PFSK-1 (cell line): ENCODE data around the gene FUT7.

Experiments used
- FOXP2 ChIP-seq: optimal IDR thresholded peaks from 2 replicates; pipeline ENCODE3; 2011; ENCODE audit warnings: borderline replicate concordance, control low read depth, inconsistent platforms; ENCODE audit not compliant: insufficient read depth; ENCODE audit errors: extremely low read length, extremely low read depth
- POLR2AphosphoS5 ChIP-seq: IDR thresholded peaks from 2 replicates; pipeline ENCODE4 v1.6.1; 2012; ENCODE audit warnings: low read depth, mild to moderate bottlenecking, control low read depth, low read length, moderate library complexity
- SIN3A ChIP-seq: IDR thresholded peaks from 2 replicates; pipeline ENCODE4 v1.6.1; 2012; ENCODE audit warnings: mild to moderate bottlenecking, low read length, moderate library complexity, borderline replicate concordance; ENCODE audit not compliant: insufficient read depth
- TAF1 ChIP-seq: IDR thresholded peaks from 2 replicates; pipeline ENCODE4 v1.6.1; 2012; ENCODE audit warnings: low read length, control low read depth, borderline replicate concordance; ENCODE audit not compliant: insufficient read depth
- TF ChIP-seq, protein P1 (sequence below), 2 experiments: IDR thresholded peaks; 2 replicates each; pipeline versions ENCODE4 v1.6.1 to v1.8.0; 2011 to 2012; ENCODE audit warnings: low read depth in 2 of 2, low read length in 2 of 2, control low read depth in 1 of 2, inconsistent platforms in 1 of 2, mild to moderate bottlenecking in 1 of 2, moderate library complexity in 1 of 2; ENCODE audit not compliant: insufficient read depth in 1 of 2

Gene FUT7

DNA sequence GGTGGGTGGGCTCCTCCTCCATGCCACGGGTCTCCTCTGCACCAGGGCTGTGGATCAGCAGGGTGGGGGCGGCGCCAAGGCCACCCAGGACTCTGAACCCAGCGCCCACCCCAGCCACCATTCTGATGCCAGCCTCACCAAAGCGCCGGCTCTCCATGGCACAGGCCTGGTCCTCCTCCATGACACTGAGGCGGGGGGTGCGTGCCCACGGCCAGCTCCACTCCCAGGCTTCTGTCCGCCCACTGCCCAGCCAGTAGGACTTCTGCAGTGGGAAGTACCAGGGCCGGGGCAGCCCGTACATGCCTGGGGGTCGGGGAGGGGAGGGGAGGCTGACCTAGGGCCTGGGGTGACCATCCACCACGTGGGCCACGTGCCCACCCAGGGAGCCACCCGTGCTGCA, 15.5 kb downstream of the FUT7 start:
- TF ChIP-seq POLR2AphosphoS5 (no peak), TAF1 (no peak), SIN3A (no peak), FOXP2 (no peak)
- TF ChIP-seq, protein P1, sequence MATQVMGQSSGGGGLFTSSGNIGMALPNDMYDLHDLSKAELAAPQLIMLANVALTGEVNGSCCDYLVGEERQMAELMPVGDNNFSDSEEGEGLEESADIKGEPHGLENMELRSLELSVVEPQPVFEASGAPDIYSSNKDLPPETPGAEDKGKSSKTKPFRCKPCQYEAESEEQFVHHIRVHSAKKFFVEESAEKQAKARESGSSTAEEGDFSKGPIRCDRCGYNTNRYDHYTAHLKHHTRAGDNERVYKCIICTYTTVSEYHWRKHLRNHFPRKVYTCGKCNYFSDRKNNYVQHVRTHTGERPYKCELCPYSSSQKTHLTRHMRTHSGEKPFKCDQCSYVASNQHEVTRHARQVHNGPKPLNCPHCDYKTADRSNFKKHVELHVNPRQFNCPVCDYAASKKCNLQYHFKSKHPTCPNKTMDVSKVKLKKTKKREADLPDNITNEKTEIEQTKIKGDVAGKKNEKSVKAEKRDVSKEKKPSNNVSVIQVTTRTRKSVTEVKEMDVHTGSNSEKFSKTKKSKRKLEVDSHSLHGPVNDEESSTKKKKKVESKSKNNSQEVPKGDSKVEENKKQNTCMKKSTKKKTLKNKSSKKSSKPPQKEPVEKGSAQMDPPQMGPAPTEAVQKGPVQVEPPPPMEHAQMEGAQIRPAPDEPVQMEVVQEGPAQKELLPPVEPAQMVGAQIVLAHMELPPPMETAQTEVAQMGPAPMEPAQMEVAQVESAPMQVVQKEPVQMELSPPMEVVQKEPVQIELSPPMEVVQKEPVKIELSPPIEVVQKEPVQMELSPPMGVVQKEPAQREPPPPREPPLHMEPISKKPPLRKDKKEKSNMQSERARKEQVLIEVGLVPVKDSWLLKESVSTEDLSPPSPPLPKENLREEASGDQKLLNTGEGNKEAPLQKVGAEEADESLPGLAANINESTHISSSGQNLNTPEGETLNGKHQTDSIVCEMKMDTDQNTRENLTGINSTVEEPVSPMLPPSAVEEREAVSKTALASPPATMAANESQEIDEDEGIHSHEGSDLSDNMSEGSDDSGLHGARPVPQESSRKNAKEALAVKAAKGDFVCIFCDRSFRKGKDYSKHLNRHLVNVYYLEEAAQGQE (IDR thresholded peaks at IDR 0.05; ENCODE audit: insufficient read depth in 1 of 2, low read depth in 2 of 2, low read length in 2 of 2) = no peak

DNA sequence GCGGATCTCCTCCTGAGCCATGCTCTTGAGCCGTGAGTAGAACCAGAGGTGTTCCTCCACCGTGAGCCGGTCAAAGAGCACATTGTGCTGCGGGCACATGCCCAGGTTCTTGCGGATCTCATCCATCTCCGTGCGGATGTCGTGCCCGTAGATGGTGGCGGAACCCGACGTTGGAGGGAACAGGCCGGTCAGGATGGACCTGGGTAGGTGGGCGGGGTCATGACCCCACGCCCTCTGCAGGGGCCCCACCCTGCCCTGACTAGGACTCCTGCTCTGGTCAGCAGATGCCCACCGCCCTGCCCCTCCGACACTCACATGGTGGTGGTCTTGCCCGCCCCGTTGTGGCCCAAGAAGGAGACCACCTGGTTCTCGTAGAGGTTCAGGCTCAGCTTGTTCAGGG, 15.9 kb downstream of the FUT7 start:
- TF ChIP-seq, protein P1 (IDR thresholded peaks at IDR 0.05; ENCODE audit: insufficient read depth in 1 of 2, low read depth in 2 of 2, low read length in 2 of 2) = no peak
- TF ChIP-seq SIN3A = no peak
- TF ChIP-seq TAF1 = no peak
- TF ChIP-seq FOXP2 = no peak
- TF ChIP-seq POLR2AphosphoS5 = no peak

- TF ChIP-seq TAF1 = no peak
- TF ChIP-seq, protein P1 (IDR thresholded peaks at IDR 0.05; ENCODE audit: insufficient read depth in 1 of 2, low read depth in 2 of 2, low read length in 2 of 2) = no peak
- TF ChIP-seq SIN3A = no peak
- no peak for TF ChIP-seq POLR2AphosphoS5
- TF ChIP-seq FOXP2 = no peak
These were observed 16.4 kb downstream of the FUT7 start for GRCh38 chr9:137015540-137015930.

DNA sequence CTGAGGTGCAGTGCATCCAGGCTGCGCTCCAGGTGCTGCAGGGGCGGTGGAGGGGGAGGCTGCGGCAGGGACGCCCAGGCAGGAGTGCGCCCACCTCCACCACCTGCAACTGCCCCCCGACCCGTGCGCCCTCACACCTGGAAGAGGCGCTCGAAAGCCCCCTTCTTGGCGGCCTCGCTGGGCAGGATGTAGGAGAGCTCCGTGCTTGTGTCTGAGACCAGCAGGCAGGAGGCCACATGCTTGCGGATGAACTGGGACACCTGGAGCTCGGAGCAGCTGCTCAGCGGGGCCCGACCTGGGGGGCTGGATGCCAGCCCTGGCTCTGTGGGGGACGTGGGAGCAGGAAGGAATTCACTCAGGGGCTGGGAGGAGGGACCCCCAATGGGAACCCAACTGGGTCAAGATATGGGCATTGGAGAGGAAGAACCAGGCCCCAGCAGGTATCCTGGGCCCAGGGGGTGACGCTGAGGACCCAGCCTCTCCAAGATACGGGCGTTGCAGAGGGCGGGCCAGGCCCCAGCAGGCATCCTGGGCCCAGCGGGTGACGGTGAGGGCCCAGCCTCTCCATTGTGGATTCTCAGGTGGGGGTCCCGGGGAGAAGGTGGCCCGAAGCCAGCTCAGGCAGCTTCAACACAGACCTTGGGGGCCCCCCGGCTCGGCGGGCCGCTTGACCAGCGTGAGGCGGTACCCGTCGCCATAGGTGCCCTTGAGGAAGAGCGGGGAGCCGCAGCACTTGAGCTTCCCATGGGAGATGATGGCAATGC, 16.9 kb downstream of the FUT7 start:
- TF ChIP-seq, protein P1 (IDR thresholded peaks at IDR 0.05; ENCODE audit: insufficient read depth in 1 of 2, low read depth in 2 of 2, low read length in 2 of 2) = no peak
- TF ChIP-seq POLR2AphosphoS5 (no peak), FOXP2 (no peak), SIN3A (no peak), TAF1 (no peak)

GRCh38 chr9:137014166-137014565, 17.7 kb downstream of the FUT7 start:
- TF ChIP-seq, protein P1 (IDR thresholded peaks at IDR 0.05; ENCODE audit: insufficient read depth in 1 of 2, low read depth in 2 of 2, low read length in 2 of 2) = no peak
- no peak for TF ChIP-seq FOXP2
- TF ChIP-seq POLR2AphosphoS5 = no peak
- TF ChIP-seq TAF1 = no peak
- no peak for TF ChIP-seq SIN3A
